ENCODE measurements around the gene PLPP1.
"Not testable (repeated sequence)": the region's sequence is repeated elsewhere in the genome, so short reads cannot be mapped to it uniquely, and the experiment has no call there.

The PLPP1 gene

GRCh38 chr5:55505711-55506110, 29.1 kb downstream of the PLPP1 start:
- not testable (repeated sequence) for DNase-seq (ENCODE audit: low read depth in 2 of 2)

DNA sequence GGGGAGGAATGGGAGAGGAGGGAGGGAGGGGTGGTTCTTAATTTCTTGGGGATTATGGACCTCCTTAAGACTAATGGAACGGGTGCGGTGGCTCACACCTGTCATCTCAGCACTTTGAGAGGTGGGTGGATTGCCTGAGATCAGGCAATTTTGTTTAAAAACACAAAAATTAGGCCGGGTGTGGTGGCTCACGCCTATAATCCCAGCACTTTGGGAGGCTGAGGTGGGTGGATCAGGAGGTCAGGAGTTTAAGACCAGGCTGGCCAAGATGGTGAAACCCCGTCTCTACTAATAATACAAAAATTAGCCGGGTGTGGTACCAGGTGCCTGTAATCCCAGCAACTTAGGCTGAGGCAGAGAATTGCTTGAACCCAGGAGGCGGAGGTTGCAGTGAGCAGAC, 30.8 kb downstream of the PLPP1 start:
- DNase-seq (ENCODE audit: low read depth in 2 of 2), result not testable (repeated sequence)

GRCh38 chr5:55502759-55503158, 32.0 kb downstream of the PLPP1 start:
- DNase-seq (ENCODE audit: low read depth in 2 of 2), result no peak

- DNase-seq (ENCODE audit: low read depth in 2 of 2), result no peak
These were observed 36.3 kb downstream of the PLPP1 start for GRCh38 chr5:55498457-55498856.

- DNase-seq (ENCODE audit: low read depth in 2 of 2), result no peak
These were observed 37.1 kb downstream of the PLPP1 start for GRCh38 chr5:55497712-55498111.

DNA sequence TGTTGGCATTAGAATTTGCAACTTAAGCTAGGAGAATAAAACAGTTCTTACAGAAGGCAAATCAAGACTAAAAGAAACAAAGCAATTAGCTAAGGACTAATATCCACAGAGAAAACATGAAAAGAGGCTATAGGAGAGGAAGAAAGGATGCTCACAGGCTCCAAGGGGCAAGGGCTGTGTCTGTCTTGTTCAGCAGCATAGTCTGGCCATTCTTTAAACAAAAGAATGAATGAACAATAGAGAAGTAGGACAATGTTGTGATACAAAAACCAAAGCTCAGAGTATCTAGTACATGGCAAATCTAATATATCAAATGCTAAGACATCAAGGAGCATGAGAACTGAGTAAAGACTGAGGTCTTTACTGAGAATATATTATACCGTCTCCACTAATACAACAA, 39.5 kb downstream of the PLPP1 start:
- no peak for DNase-seq (ENCODE audit: low read depth in 2 of 2)

- no peak for DNase-seq (ENCODE audit: low read depth in 2 of 2)
These were observed 42.3 kb downstream of the PLPP1 start for GRCh38 chr5:55492449-55492848.

GRCh38 chr5:55485073-55485472, 49.7 kb downstream of the PLPP1 start:
- no peak for DNase-seq (ENCODE audit: low read depth in 2 of 2)

- DNase-seq (ENCODE audit: low read depth in 2 of 2), result no peak
These were observed 50.2 kb downstream of the PLPP1 start for GRCh38 chr5:55484531-55484930.

DNA sequence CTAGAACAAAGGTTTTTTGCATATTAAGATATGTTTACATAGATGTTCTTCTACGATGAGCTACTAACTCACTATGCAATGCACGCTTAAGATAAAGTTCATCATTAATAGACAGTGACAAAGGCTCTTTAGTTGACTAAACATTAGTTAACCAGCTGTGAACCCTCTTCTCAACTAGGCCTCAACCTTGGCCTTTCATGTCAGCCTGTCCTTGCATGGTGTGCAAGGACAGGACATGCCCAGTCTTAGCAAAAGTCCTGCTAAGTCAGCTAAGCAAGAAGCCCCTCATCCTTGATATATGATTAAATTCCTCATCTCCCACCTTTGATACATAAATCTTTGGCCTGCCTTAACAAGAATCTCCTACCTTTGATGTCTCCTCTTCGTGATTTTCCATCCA, 50.9 kb downstream of the PLPP1 start:
- DNase-seq (ENCODE audit: low read depth in 2 of 2), result no peak

GRCh38 chr5:55481293-55481855, 53.4 kb downstream of the PLPP1 start:
- DNase-seq (ENCODE audit: low read depth in 2 of 2), result no peak

DNA sequence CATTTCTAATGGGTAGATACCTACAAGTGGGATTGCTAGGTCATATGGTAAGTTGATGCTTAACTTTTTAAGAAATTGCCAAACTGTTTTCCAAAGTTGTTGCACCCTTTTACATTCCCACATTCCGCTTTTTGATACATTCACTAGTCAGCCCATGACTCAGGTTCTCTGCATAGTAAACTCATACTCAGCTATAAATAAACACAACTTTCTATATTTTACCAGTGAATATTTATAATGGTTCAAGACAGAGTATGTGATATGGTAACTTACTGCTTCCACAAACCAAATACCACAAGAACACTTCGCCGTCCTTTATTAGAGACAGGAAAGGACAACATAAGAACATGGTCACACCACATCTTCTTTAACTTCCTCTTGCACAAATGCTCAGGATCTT, 54.0 kb downstream of the PLPP1 start:
- no peak for DNase-seq (ENCODE audit: low read depth in 2 of 2)

DNA sequence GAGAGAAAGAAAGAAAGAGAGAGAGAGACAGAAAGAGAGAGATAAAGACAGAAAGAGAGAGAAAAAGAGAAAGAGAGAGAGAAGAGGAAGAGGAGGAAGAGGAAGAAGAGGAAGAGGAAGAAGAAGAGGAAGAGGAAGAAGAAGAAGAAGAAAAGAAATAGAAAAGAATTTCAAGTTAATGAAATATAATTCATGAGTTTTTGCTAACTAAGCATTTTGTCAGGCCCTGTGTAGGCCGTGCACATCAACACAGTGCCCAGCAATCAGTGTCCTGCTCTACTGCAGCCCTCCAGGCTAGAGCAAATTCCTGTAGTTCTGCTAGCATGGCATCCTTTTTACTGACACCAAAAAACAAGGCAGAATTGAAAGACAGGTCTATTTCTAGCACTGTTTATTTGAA, 62.1 kb downstream of the PLPP1 start:
- no peak for DNase-seq (ENCODE audit: low read depth in 2 of 2)

DNA sequence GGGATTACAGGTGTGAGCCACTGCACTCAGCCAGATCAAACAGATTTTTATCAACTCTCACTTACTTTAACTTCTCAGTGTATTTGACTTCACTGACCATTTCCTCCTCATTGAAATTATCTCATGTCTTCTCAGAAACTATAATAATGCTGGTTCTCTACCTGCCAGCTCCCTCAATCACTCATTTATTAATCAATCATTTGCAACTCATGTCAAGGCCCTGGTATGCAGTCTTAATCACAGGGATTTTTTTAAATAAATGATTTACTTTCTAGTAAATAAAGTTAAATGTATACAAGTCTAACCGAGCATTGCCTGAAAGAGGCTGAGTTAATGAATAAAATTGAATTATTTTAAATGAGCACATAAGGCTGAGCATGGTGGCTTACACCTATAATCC, 63.3 kb downstream of the PLPP1 start:
- no peak for DNase-seq (ENCODE audit: low read depth in 2 of 2)

- DNase-seq (ENCODE audit: low read depth in 2 of 2), result no peak
These were observed 64.5 kb downstream of the PLPP1 start for GRCh38 chr5:55470282-55470681.

- no peak for DNase-seq (ENCODE audit: low read depth in 2 of 2)
These were observed 64.9 kb downstream of the PLPP1 start for GRCh38 chr5:55469839-55470238.

DNA sequence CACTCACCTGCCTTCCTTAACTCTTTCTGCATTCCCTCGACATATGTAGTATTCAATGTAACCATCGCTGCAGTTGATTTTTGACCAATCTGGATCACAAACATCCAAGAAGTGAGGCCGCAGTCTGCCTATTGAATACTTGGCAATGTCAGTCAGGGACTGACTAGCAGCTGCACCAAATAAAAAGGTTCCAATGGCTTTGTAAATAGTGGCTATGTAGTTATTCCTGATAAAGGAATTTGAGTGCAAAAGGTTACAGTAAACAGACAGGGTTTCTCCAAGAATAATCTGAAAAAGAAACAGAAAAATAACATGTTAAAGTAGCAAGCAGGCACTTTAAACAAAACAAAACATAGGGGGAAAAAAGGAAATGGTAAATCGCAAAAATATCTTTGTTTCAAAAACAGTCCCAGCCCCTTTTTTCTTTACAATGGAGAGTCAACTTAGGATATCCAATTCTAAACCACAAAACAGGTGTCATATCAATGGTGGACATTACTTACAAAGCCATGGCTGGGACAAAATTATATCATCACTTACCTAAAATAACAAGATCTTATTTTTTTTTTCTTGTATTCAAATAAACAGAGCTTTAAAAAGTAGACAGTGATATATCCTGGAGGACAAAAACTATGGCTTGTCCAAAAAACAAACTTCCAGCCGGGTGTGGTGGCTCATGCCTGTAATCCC, 66.8 kb downstream of the PLPP1 start:
- DNase-seq (ENCODE audit: low read depth in 2 of 2), result no peak

- DNase-seq (ENCODE audit: low read depth in 2 of 2), result no peak
These were observed 71.2 kb downstream of the PLPP1 start for GRCh38 chr5:55463613-55464012.

- DNase-seq (ENCODE audit: low read depth in 2 of 2), result no peak
These were observed 75.2 kb downstream of the PLPP1 start for GRCh38 chr5:55459572-55459971.

DNA sequence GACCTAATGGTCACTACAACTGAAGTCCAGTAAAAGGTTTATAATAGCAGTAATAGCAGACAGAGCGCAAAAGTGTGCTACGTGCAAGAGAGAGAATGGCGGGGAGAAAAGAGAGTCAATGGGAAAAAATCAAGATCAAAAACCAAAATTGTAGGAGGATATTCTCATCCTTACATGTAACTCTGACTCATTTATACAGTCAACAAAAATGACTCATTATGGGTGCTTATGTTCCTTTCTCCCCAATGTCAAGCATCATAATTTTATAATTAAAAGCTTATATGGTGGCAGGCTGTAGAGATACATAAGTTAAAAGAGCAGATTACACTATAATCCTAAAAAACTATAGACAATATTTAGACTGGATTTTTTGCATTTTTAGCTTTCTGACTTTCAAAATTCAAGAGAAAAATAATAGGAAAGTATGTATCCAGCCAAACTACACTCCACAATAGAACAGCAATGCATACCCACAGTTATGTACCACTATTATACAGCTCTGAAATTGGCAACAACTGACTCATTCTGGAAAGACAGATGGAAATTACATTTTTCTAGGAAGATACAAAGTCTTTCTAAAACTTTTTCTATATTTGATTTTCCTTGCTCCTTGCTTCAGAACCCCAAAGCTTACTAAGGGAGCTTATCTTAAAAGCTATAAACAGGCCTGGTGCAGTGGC, 78.4 kb downstream of the PLPP1 start:
- DNase-seq (ENCODE audit: low read depth in 2 of 2), result no peak

GRCh38 chr5:55454282-55454681, 80.5 kb downstream of the PLPP1 start:
- no peak for DNase-seq (ENCODE audit: low read depth in 2 of 2)

GRCh38 chr5:55453211-55453610, 81.6 kb downstream of the PLPP1 start:
- DNase-seq (ENCODE audit: low read depth in 2 of 2), result no peak

GRCh38 chr5:55451976-55452375, 82.8 kb downstream of the PLPP1 start:
- DNase-seq (ENCODE audit: low read depth in 2 of 2), result no peak

All from stimulated activated CD4-positive, alpha-beta T cell treated with anti-CD3 and anti-CD28 coated beads, Interleukin-15, amount 100 ng/mL, for 48 hours (primary cell).